Right kidney (tissue), 9 donors: ENCODE measurements around the gene SMAP1.

Experiments
- DNase-seq: peaks from one replicate; pipeline ENCODE4 v3.0.0-alpha.2; 2016
- long read RNA-seq, 8 donors: transcript quantifications; one replicate each; lab custom pipeline, GENCODE V29; 2026

Gene SMAP1
- long read RNA-seq, donor 1, partial matches to known transcripts = 11 of 12 reads
- long read RNA-seq, donor 1, other reads (novel, unspliced or antisense) = 0 of 12 reads
- long read RNA-seq, donor 2, partial matches to known transcripts = 8 of 10 reads
- long read RNA-seq, donor 2, other reads (novel, unspliced or antisense) = 0 of 10 reads
- long read RNA-seq, donor 3, partial matches to known transcripts = 0 of 1 reads
- long read RNA-seq, donor 3, other reads (novel, unspliced or antisense) = 0 of 1 reads
- long read RNA-seq, donor 4, partial matches to known transcripts = 10 of 10 reads
- long read RNA-seq, donor 4, other reads (novel, unspliced or antisense) = 0 of 10 reads
- long read RNA-seq, donor 5, partial matches to known transcripts = 8 of 10 reads
- long read RNA-seq, donor 5, other reads (novel, unspliced or antisense) = 0 of 10 reads
- long read RNA-seq, donor 6, partial matches to known transcripts = 19 of 20 reads
- long read RNA-seq, donor 6, other reads (novel, unspliced or antisense) = 0 of 20 reads
- long read RNA-seq, donor 7, partial matches to known transcripts = 31 of 34 reads
- long read RNA-seq, donor 7, other reads (novel, unspliced or antisense) = 0 of 34 reads
- long read RNA-seq, donor 8, partial matches to known transcripts = 10 of 11 reads
- long read RNA-seq, donor 8, other reads (novel, unspliced or antisense) = 0 of 11 reads

- peak; percentile 97 for DNase-seq
These were observed at the start of gene SMAP1 for GRCh38 chr6:70667711-70668498. TSS of gene SMAP1 (plus strand) at chr6:70667883. CDS start at chr6:70668024, 141 bp downstream.

- DNase-seq = no peak
These were observed 46.9 kb upstream of the SMAP1 start for GRCh38 chr6:70620746-70621145.

GRCh38 chr6:70622461-70622860 is 45.2 kb upstream of the SMAP1 start:
- DNase-seq = no peak

- DNase-seq = no peak
These were observed 42.2 kb upstream of the SMAP1 start for GRCh38 chr6:70625436-70625835.

GRCh38 chr6:70627500-70628254 is 40.0 kb upstream of the SMAP1 start:
- no peak for DNase-seq

GRCh38 chr6:70629929-70630328 is 37.8 kb upstream of the SMAP1 start:
- DNase-seq = no peak

- DNase-seq = no peak
These were observed 33.8 kb upstream of the SMAP1 start for GRCh38 chr6:70633870-70634269.

- no peak for DNase-seq
These were observed 31.1 kb upstream of the SMAP1 start for GRCh38 chr6:70636596-70636995.

- DNase-seq = no peak
These were observed 29.2 kb upstream of the SMAP1 start for GRCh38 chr6:70638468-70638867.

- DNase-seq = no peak
These were observed 16.3 kb upstream of the SMAP1 start for GRCh38 chr6:70651326-70651905.

- no peak for DNase-seq
These were observed 15.5 kb upstream of the SMAP1 start for GRCh38 chr6:70652216-70652615.

- DNase-seq = no peak
These were observed 10.0 kb upstream of the SMAP1 start for GRCh38 chr6:70657706-70658105.

- no peak for DNase-seq
These were observed 3.7 kb upstream of the SMAP1 start for GRCh38 chr6:70663881-70664466.

- DNase-seq = no peak
These were observed 977 bp upstream of the SMAP1 start for GRCh38 chr6:70666706-70667105.

- DNase-seq = no peak
These were observed 400 bp upstream of the SMAP1 start for GRCh38 chr6:70667256-70667710.

- no peak for DNase-seq
These were observed 773 bp downstream of the SMAP1 start for GRCh38 chr6:70668499-70668812.

- DNase-seq = peak; percentile 6
These were observed 1.4 kb downstream of the SMAP1 start for GRCh38 chr6:70669133-70669532.

GRCh38 chr6:70672549-70672948 is 4.9 kb downstream of the SMAP1 start:
- no peak for DNase-seq

GRCh38 chr6:70673054-70673453 is 5.4 kb downstream of the SMAP1 start:
- DNase-seq = no peak

- no peak for DNase-seq
These were observed 5.9 kb downstream of the SMAP1 start for GRCh38 chr6:70673601-70674000.

- no peak for DNase-seq
These were observed 8.1 kb downstream of the SMAP1 start for GRCh38 chr6:70675822-70676221.

GRCh38 chr6:70676821-70677220 is 9.1 kb downstream of the SMAP1 start:
- no peak for DNase-seq
